Body of pancreas (tissue), 4 donors: ENCODE results near the gene IQCK.

Experiments used
- CTCF ChIP-seq, 7 experiments: fragments of 450-650 bp in 4 of 7; fragments of 200-600 bp in 3 of 7; sonication (generic) in 3 of 7; IDR thresholded peaks; one replicate each; pipeline ENCODE4 v1.5.1; 2016 to 2019; ENCODE audit warnings: antibody characterized with exemption in 7 of 7
- POLR2A ChIP-seq, 3 donors: fragments of 450-650 bp; IDR thresholded peaks; one replicate each; pipeline ENCODE4 v1.6.1; 2016; ENCODE audit warnings: antibody characterized with exemption in 3 of 3, mild to moderate bottlenecking in 2 of 3

DNA sequence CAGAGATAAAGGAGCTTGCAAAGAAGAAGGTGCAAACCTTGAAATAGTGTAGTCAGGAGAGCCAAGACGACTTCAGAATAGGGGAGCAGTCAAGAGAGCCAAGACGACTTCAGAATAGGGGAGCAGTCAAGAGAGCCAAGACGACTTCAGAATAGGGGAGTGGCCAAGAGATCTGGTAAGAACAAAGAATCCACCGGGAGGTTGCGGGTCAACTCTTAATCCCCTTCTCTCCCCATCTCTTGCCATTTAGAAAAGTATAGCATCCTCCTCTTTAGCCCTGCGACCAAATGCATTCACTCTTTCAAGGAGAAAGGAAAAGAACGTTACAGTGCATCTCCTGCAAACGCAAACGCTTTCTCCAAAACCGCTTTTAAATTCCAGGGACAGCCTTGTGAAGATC is 757 bp upstream of the IQCK start:
- TF ChIP-seq CTCF (IDR thresholded peaks at IDR 0.05), result no peak
- TF ChIP-seq POLR2A (IDR thresholded peaks at IDR 0.05), result no peak
